Heart right ventricle (tissue), 16 donors: ENCODE measurements around the gene HOXA5. TPM values are rescaled to one million over a fixed set of nuclear protein-coding genes. Genes with fewer than 3 reads are reported as not detected.

Source experiments
- ATAC-seq, 8 donors: fragments of 200-7000 bp; cut with Tn5 transposase; one replicate each; pipeline ENCODE4 v1.9.1; 2020; ENCODE audit warnings: mild to moderate bottlenecking in 8 of 8, moderate library complexity in 8 of 8, moderate number of reproducible peaks in 1 of 8
- DNase-seq, 2 donors: peaks; one replicate each; pipeline ENCODE4 v3.0.0-alpha.2; 2020
- H3K27ac ChIP-seq, 10 donors: fragments of 200-600 bp; sonication (generic) in 2 of 10; one replicate each; pipeline versions ENCODE4 v1.5.0 to v1.8.0; 2020 to 2022; ENCODE audit warnings: mild to moderate bottlenecking in 3 of 10
- H3K27me3 ChIP-seq, 7 donors: fragments of 200-600 bp; one replicate each; pipeline ENCODE4 v1.8.0; 2021 to 2022; ENCODE audit warnings: mild to moderate bottlenecking in 2 of 7
- H3K36me3 ChIP-seq, 9 donors: fragments of 200-600 bp; sonication (generic) in 1 of 9; one replicate each; pipeline versions ENCODE4 v1.5.0 to v1.8.0; 2020 to 2022; ENCODE audit warnings: mild to moderate bottlenecking in 2 of 9
- H3K4me1 ChIP-seq, 9 donors: fragments of 200-600 bp; sonication (generic) in 1 of 9; one replicate each; pipeline versions ENCODE4 v1.5.0 to v1.8.0; 2020 to 2022; ENCODE audit warnings: mild to moderate bottlenecking in 4 of 9
- H3K4me3 ChIP-seq, 10 donors: fragments of 200-600 bp; sonication (generic) in 2 of 10; one replicate each; pipeline versions ENCODE4 v1.5.0 to v1.8.0; 2020 to 2022; ENCODE audit warnings: mild to moderate bottlenecking in 7 of 10, moderate library complexity in 2 of 10
- H3K9me3 ChIP-seq, 11 donors: fragments of 200-600 bp in 10 of 11; sonication (generic) in 2 of 11; one replicate each; pipeline versions ENCODE4 v1.5.0 to v1.8.0; 2013 to 2022; ENCODE audit warnings: mild to moderate bottlenecking in 2 of 11, control low read depth in 1 of 11, moderate library complexity in 1 of 11
- CTCF ChIP-seq, 9 donors: fragments of 200-600 bp; sonication (generic) in 2 of 9; IDR thresholded peaks; one replicate each; pipeline versions ENCODE4 v1.5.0 to v1.8.0; 2021 to 2022; ENCODE audit warnings: antibody characterized with exemption in 9 of 9, mild to moderate bottlenecking in 5 of 9, moderate library complexity in 1 of 9
- WGBS, 2 donors: extraction: QIAGEN DNeasy Blood & Tissue Kit; methylation state at CpG; one replicate each; pipeline ENCODE4 v1.1.7; 2013; ENCODE audit warnings: inconsistent platforms in 1 of 2; 5-methylcytosine and 5-hydroxymethylcytosine counted together
- intact Hi-C, 10 donors: fragments of 100-400 bp; cut with DNase I; formaldehyde crosslinking; loops; one replicate each; pipeline versions ENCODE4 v1.11.1 to v1.14.2; 2022
- polyA plus RNA-seq, 2 donors: library from polyadenylated mRNA; stranded (reverse); fragments of 200-250 nt; gene quantifications; one replicate each; pipeline ENCODE4 v1.2.3, GENCODE V29; 2013
- total RNA-seq, 10 donors: library from RNA; stranded (reverse); fragmentation: NEBNext Ultra II Directional in 3 of 10; extraction: Animal tissue kit (Norgen Biotek cat#: 25700) in 3 of 10; gene quantifications; one replicate each; pipeline versions ENCODE4 v1.2.1 to v1.2.4, GENCODE V29; 2021 to 2023
- donor health status: Arrhythmogenic right ventricular cardiomyopathy.
- donor health status: ischemic (EF 13 %, LVEDD 7.1; RV severe dilation, severe dysfunction).
- donor health status: healthy with polysubstance abuse.
- donor health status: DM: no; HTN: yes; CAD: no.
- donor health status: DM: no; HTN: no; CAD: no.
- donor health status: ischemic (EF 25% LVEDD 6.9; RV normal size, moderate dysfunction).
- donor health status: ischemic (EF 25% LVEDD 5.7; RV mildly dilated, moderate dysfunction).
- donor health status: healthy.
- donor health status: DM: yes; HTN: yes; CAD: no.
- donor health status: Ischemic cardiomyopathy.
- donor health status: ischemic (EF 35%, LVEDD 5.7; RV mildly dilated, moderate dysfunction).
- donor health status: nonischemic (EF 11% LVEDD 7.7; RV severe dilation, severe dysfunction).
- donor health status: DM: yes; HTN: yes; CAD: no.
- donor health status: PGD.
- donor health status: ischemic (EF 29% LVEDD 5.4; RV normal size, mild dysfunction).
- donor health status: nonischemic (EF 23%, LVEDD 6.1; RV moderate dilation, normal function).

The HOXA5 gene
- total and polyA plus RNA-seq, 12 donors = 0.09 to 0.95 (median 0.24) TPM; not detected in 8

- DNase-seq (no peak), ATAC-seq (no peak)
- Histone ChIP-seq H3K4me3 (no peak overlapping the region), H3K27me3 (peaks cover 36 to 100% (median 100%) of the 10 kb centered on the region in 7 donors), H3K4me1 (peaks cover 0 to 27% (median 13%) of the 10 kb centered on the region in 9 donors), H3K27ac (no peak overlapping the region), H3K36me3 (no peaks in the 10 kb centered on the region), H3K9me3 (no peaks in the 10 kb centered on the region)
- no peak for TF ChIP-seq CTCF (IDR thresholded peaks at IDR 0.05)
- intact Hi-C loops = no loop called here
- 56 to 69% methylated on average over 1 of the region's 1 CpG for WGBS, 2 donors
Observed at GRCh38 chr7:27138472-27138871, 5.0 kb downstream of the HOXA5 start.

DNA sequence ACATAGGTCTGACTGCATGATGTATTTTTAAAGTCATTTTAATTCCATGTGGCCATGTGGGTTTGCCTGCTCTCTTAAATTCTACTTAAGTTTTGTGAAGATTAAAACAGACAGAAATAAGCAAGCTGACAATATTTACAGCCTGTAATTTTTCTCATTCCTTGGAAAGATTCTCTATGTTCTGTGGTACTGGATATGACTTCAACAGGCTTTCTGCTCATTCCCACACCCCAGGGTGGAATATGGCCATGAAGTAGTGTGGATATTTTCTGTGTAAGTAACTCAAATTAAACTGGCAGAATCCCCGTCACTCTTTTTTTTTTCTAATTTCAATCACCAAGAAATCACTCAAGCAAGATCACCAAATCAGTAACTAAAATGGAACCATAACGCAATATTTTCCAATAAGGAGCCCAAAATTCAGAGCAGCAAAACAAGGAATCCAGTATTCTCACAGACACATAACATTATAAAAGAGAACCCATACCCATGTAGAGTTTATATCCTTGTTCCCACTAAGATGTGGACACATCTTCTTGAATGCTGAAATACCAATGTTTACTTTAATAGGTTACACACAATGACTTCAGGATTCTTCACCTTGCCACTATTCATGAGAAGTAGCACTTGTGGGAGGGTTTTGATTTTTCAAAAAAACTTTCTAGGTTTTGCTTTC, 5.7 kb downstream of the HOXA5 start:
- Histone ChIP-seq H3K27ac (no peak overlapping the region), H3K36me3 (no peaks in the 10 kb centered on the region), H3K27me3 (peaks cover 32 to 100% (median 100%) of the 10 kb centered on the region in 7 donors), H3K4me3 (no peak overlapping the region), H3K4me1 (peaks cover 0 to 20% (median 6%) of the 10 kb centered on the region in 9 donors), H3K9me3 (no peaks in the 10 kb centered on the region)
- DNase-seq = no peak
- no peak for ATAC-seq
- 40 to 43% methylated on average over 2 of the region's 2 CpGs for WGBS, 2 donors
- intact Hi-C loops = no loop called here
- no peak for TF ChIP-seq CTCF (IDR thresholded peaks at IDR 0.05)

DNA sequence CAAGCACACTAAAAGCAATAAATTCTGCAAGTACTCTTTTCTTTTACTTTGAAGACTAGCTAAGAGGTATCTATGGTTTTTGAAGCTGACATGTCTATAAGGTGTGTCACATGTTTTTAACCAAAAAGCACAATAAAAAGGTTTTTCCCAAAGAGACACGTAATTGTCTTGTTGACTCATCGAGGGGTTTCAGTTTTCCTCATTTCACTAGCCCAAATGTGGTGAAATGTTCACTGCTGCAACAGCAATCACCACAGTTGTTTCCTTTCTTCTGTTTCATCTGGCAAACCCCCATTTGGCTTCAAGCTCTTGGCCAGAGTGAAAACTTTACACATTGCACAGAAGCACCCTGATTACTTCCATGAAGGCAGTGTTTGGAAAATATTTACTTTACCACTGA, 9.1 kb downstream of the HOXA5 start:
- 12 to 20% methylated on average over 2 of the region's 2 CpGs for WGBS, 2 donors
- H3K36me3 ChIP-seq = no peaks in the 10 kb centered on the region
- intact Hi-C loops = loop anchor here in 1 of 10 donors (5.0 kb wide), 1 partner anchor 37 kb away; the partner anchor contains the start of gene HOXA1
- H3K27ac ChIP-seq = no peak overlapping the region
- DNase-seq = no peak
- ATAC-seq = no peak
- H3K4me3 ChIP-seq = no peak overlapping the region
- peaks cover 0 to 14% (median 3%) of the 10 kb centered on the region in 9 donors for H3K4me1 ChIP-seq
- TF ChIP-seq CTCF (IDR thresholded peaks at IDR 0.05) = no peak
- peaks cover 41 to 100% (median 99%) of the 10 kb centered on the region in 7 donors for H3K27me3 ChIP-seq
- no peaks in the 10 kb centered on the region for H3K9me3 ChIP-seq

DNA sequence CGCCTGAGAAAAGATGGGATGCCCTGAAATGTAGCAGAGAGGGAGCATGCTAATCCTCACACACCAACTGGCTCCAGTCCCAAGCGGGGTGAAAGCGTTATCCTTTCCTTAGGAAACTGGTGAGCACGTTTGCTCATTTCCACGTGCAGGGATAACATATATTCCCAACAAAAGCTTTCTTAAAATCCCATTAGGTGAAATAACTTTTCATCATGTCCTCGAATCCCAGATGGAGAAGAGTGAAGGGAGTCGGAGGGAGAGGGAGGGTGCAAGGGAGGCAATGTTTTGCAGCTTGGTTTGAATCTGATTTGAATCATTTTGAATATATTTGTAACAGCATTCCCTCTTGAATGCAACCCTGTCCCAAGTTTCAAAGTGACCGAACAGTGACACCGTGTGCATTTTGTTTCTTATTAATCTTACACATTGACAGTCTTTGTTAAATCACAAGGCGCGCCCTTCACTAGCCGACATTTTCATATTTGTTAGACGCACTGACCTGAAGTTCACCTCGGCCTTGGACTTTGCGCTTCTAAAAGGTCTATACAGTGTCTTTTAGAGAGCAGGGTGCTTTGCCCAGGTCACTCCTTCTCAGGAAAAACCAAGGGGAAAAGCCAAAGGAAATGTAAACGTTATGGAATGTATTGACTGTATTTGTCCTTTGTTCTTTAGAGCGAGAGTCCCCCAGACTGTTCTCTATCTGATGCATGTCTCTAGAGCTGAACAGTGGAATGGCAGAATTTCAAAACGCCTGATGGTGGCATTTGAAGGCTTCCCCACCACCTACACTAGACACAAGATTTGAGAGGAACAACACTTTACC, 9.9 kb downstream of the HOXA5 start:
- no peak for TF ChIP-seq CTCF (IDR thresholded peaks at IDR 0.05)
- DNase-seq (no peak), ATAC-seq (no peak)
- Histone ChIP-seq H3K27me3 (peaks cover 43 to 100% (median 99%) of the 10 kb centered on the region in 7 donors), H3K4me3 (no peak overlapping the region), H3K27ac (no peak overlapping the region), H3K4me1 (peaks cover 0 to 14% (median 0%) of the 10 kb centered on the region in 9 donors), H3K36me3 (no peaks in the 10 kb centered on the region), H3K9me3 (no peaks in the 10 kb centered on the region)
- intact Hi-C loops = loop anchor here in 1 of 10 donors (5.0 kb wide), 1 partner anchor 36 kb away; the partner anchor contains the start of gene HOXA1
- 16 to 19% methylated on average over 18 of the region's 18 CpGs for WGBS, 2 donors
